Measurements from ENCODE around the gene SLC6A20.

GRCh38 chr3:45844616-45845015 is 48.3 kb upstream of the SLC6A20 start:
- TF ChIP-seq CTCF (optimal IDR thresholded peaks at IDR 0.05 in 1 of 3, IDR thresholded peaks at IDR 0.05 in 1 of 3, conservative IDR thresholded peaks at IDR 0.05 in 1 of 3; ENCODE audit: extremely low read depth in 1 of 3, insufficient read depth in 2 of 3, low read length in 3 of 3) (no peak), EZH2 (IDR thresholded peaks at IDR 0.05; ENCODE audit: low read length) (no peak)

Data from keratinocyte (primary cell).